HG02678 (cell line): ENCODE measurements around the gene SPAG16.

Source experiments
- ATAC-seq: cut with Tn5 transposase; IDR thresholded peaks from one replicate; pipeline ENCODE4 v1.9.1; 2021; ENCODE audit warnings: mild to moderate bottlenecking, moderate library complexity; ENCODE audit not compliant: unreplicated experiment

Gene SPAG16

DNA sequence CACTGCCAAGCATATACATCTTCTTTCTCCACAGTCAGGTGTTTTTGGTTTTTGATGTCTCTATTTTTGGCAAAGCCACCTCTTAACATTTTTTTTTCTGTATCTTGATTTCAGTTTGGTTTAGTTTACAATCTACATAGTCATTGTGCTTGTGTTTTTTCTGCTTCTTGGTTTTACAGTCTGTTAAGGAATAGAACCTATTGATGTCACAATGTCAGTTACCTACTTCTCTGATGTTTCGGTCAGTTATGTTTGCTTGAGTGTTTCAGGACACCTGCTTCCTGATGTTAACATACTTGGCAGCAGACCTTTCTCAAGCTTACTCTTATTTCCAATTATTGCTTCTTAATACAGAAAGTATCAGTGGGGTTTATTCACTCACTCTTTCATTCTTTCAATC, 253.3 kb downstream of the SPAG16 start:
- ATAC-seq: no peak

DNA sequence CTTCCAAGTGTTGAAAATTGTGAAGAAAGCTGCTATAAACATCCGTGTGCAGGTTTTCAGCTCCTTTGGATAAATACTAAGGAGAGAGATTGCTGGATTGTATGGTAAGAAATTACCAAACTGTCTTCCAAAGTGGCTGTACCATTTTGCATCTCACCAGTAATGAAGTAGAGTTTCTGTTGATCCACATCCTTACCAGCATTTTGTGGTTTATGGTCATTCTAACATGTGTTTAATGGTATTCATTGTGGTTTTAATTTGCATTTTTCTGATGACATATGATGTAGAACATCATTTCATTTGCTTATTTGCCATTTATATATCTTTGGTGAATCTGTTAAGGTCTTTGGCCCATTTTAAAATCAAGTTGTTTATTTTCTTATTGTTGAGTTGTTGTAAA, 260.7 kb downstream of the SPAG16 start:
- ATAC-seq: no peak

DNA sequence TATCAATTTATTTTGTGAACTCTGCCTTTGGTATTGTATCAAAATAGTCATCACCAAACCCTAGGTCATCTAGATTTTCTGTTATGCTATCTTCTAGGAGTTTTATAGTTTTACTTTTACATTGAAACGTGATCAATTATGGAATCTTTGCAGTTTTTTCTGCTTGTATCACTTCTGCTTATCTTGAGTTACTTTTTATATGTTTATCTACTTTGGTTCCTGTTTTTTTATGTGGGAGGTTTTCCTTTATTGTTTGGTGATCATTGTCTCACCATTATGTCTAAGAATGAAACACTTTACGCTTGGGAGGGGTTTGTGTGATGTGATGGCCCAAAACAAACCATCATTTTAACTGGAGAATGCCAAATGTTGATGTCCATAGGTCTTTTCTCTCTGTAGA, 261.2 kb downstream of the SPAG16 start:
- ATAC-seq: no peak

DNA sequence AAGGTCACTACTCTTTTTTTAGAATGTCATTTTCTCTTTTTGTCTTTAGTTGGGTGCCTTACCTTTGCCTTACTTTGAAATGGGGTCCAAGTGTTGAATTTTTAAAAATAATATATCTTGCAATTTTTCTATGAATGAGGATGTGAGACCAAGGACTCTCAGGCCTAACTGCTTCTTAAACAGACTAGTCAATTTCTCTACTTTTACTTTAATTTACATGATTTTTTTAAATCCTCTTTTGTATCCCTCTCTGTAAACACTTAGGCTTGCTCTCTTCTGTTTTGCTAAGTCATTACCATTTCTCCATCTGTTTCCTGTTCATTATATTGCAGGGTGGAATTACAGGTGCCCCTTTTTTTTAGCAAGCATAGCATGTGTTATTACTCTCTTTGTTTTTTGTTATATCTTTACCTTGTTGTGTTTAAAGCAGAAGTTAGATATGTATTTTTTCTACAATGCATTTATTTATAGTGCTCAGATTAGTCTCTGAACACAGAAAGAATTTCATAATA, 261.8 kb downstream of the SPAG16 start:
- ATAC-seq: no peak

DNA sequence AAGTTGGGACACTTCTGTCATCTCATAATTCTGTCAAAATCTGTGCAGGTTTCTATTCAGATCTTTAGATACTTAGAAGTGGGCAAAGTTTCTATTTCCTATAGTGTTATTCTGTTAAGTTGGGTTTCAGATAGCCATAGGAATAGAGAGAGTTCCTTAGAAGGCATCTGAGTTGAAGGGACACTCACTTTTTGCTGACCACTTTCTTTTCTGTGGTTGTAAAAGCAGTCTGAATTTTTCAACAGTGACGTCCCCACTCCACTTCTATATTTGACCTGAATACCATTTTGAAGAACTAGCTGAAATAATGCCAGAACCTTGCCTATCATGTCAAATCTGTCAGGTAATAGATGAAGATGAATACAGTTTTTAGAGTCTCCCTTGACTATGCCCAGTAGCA, 267.3 kb downstream of the SPAG16 start:
- no peak for ATAC-seq

DNA sequence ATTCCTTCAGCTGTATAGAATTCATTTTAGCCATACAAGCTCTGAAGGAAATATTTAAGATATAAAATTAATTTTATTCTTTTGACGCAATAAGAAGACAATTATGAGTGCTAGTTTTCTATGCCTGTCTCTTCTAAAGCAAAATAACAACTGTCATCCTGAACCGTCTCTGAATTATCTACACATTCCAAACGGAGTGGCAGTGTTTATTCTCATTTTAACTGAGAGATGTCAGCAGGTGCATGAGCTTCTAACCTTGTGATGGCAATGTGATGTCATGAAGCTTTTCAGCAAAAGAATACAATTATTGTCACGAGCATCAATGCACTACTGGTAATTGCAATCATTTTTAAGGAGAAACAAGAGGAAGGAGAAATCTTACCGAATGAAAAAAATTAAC, 274.8 kb downstream of the SPAG16 start:
- ATAC-seq: no peak

DNA sequence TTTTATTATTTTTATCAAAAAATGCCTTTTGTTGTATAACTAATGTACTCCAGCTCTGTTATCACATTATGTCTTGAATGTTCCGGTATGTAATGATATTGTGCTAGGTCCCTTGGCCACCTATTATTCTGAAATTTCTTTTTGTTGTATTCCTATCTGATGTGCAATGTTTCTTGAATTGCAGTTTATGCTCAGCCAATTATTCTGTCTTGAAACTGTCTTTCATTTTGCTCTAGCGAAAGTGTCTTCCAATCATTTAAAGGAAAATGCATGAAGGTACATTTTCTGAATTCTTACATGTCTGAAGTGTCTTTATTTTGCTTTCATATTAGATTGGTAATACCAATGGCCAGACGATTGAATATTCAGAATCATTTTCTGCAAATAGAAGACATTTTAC, 277.5 kb downstream of the SPAG16 start:
- ATAC-seq: no peak

DNA sequence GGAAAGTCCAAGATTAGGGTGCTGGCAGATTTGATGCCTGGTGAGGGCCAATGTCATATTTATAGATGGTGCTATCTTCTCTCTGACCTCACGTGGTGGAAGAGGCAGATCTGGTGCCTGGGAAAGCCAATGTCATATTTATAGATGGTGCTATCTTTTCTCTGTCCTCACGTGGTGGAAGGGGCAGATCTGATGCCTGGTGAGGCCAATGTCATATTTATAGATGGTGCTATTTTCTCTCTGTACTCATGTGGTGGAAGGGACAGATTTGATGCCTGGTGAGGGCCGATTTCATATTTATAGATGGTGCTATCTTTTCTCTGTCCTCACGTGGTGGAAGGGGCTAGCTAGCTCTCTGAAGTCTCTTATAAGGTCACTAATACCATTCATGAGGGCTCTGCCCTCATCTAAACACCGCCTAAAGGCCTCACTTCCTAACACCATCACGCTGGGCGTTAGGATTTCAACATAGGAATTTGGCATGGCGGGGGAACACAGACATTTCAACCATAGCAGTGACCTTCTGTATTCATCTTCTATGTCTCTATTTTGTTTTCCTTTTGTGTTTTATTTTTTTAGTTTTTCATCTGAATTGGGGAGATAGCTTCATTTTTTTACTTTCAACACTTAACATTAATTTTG, 278.4 kb downstream of the SPAG16 start:
- no peak for ATAC-seq

DNA sequence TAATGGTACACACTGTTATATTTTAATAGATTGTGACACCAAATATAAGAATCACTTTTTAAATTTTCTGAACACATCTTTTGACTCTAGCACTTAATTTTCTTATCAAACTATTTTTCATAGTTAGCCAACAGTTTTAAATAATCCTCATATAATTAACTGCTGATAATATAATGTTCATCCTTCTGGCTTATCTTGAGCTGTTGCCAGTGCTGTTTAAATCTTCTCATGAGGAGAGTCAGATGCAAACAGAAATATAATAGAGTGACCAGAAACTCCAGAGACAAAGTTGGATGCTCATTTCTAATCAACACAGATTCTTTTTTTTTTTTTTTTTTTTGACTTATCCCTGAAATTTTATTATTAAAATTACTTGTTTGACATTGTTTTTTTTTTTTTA, 282.6 kb downstream of the SPAG16 start:
- ATAC-seq: no peak

DNA sequence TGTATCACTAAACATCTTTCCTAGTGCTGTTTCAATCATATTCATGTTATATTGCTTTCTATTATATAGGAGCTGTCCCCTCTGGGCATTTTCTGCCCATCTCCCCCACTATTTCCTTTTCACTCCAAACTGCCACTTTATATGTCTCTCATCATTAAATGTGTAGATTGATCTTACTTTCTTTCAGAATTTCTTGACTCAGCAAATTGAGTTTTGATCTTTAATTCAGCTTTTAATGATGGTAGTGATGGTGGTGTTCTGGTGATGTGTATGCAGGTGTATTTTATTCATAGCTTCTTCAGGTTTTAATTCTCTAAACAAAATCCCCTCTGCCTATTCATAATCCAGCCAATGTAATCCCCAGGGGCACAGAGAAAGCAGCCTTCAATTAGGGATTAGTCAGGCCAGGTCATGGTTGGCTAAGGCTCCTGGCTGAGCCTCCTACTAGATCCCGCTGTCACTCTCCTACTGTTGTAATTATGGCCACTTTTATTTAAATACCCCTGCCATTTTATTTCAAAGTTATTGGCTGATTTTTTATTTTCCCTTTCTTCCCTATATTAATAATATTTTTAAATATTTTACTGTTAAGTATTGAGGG, 325.4 kb downstream of the SPAG16 start:
- ATAC-seq: no peak

DNA sequence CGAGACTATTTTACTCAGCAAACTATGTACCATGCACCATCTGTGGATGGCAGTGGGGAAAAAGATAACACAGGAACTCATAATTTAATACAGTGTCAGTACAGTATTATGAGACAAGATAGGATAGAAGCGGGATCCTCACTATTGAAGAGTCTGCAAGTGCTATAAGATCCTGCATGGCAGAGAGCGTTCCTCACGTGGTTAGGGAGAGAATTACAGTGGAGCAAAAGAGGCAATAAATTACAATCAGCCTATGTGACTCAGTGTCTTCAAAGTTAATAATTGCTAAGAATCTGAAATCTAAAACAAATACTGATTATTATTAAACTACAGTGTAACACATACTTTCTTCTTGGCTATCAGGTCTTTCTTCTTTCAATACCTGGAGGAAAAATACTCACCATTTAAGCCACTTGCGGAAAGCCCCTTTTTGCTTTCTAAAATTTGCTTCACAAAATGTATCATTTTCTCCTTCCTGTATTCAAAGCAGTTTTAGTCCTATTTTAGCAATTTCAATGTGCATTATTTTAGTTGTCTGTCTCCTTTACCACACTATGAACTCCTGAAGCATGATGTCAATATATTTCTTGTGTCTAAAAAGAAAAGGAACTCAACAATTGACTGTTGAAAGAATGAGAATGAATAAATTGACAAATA, 342.9 kb downstream of the SPAG16 start:
- ATAC-seq: no peak

DNA sequence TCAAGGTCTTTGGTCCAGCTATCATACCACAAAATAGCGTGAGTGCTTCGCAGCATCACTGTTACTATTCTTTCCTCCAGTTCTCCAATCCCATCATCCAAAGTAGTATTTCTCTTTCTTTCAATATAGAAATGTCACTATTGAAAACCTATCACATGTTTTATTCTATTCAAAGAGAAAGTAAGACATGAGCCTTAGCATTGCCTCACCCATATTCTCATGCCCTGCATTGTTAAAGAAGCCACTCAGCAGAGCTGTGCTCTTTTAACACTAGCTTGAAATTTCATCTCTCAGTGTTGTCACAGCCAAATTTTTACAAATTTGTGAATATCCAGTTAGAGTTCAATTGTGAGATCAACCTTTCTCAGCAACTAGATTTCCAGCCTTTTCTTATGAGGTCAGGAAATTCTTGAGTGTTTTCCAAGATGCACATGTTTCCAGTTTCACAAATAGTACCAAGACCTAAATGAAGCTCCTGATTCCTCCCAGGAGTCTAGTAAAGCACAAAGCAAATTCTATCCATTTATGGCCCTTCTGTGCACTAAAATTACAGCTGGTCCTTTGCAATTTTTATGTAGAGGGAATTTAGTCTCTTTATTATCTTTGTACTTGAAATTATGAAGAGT, 343.7 kb downstream of the SPAG16 start:
- no peak for ATAC-seq

DNA sequence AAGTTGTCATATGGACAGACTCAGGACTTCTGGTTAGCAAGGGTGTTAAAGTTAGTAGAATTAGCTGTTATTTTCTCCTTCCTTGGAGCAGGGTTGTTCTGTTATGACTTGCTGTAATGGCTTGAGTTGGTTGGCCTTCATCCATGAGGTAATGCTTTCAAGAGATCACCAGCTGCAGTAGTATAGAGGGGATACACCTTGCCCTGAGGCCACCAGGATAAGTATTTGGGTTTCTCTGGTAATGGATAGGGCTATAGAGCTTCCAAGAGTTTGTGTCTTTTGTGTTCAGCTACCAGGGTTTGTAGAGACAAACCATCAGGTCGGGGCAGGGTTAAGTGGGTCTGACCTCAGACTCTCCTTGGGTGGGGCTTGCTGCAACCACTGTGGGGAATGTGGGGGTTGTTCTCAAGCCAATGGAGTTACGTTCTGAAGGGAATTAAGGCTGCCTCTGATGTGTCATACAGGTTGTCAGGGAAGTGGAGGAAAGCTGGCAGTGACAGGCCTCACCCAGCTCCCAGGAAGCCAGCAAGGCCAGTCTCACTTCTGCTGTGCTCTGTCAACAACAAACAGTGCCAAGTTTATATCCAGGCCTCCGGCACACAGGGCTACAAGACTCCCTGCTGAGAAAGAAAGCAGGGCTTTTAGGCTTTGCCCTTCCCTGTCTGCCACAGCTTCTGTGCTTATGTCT, 356.6 kb downstream of the SPAG16 start:
- no peak for ATAC-seq

DNA sequence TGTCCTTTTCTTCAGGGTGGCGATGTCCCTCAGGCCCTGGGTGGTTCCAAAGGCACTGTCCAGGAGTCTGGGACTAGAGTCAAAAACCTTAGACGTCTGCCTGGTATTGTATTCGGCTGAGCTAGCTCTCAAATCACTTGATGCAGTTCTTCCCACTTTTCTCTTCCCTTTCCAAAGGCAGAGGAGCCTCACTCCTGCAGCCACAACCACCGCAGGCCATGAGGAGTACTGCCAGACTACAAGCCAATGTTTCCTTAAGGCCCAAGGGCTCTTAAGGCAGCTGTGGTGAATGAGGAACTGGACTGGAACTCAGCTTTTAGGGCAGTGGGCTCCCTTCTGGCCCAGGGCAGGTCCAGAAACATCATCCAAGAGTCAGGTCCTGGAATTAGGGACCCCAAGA, 360.7 kb downstream of the SPAG16 start:
- ATAC-seq: no peak

DNA sequence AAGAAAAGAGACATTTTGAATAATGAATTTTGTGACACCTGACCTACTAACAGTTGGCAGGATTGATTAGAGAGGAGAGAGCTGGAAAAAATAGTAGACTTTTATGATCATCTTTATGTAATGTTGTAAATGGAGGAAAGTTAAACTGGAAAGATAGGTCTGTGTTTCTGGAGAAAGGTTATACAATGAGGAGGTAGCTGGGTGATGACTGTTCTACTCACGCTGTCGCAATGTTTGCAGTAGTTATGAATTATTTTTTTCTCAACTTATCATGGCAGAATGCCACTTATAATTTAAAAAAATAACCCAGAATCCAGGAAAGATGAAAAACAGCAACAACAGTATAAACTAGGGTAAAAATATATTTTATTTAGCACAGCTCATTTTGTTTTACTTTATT, 364.9 kb downstream of the SPAG16 start:
- no peak for ATAC-seq

DNA sequence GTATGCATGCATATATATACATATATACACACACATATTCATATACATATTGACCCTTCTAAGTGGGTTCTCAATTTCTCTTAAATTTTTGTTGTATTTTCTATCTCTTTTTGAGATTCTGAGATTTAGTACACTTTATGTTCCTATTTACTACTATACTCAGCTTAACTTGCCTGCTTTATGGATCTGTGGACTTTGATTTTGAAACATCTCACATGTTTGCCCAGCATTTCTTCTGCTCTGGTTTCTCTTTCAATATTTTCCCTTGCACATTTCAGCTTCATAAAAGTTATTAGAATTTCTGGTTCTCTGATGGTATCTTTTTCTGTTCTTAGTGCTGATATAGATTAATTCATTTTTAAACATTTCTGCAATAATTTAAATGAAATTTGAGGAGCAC, 380.6 kb downstream of the SPAG16 start:
- ATAC-seq: no peak

DNA sequence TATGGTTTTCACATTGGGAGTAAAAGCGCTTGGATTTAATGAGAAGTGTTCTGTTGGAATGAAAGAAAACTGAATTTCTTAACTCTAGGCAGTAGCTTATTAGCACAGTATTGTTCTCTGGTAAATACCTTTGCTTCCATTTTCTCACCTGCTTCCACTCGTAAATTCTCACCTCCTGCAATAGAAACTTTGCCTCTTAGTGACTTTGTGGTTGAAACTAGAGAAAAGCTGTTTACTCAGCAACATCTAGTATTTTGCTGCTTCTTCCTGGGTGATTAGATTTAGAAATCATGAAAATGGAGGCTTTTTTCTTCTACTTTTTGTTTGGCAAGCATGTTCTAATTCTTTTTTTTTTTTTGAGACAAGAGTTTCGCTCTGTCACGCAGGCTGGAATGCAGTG, 385.4 kb downstream of the SPAG16 start:
- no peak for ATAC-seq

DNA sequence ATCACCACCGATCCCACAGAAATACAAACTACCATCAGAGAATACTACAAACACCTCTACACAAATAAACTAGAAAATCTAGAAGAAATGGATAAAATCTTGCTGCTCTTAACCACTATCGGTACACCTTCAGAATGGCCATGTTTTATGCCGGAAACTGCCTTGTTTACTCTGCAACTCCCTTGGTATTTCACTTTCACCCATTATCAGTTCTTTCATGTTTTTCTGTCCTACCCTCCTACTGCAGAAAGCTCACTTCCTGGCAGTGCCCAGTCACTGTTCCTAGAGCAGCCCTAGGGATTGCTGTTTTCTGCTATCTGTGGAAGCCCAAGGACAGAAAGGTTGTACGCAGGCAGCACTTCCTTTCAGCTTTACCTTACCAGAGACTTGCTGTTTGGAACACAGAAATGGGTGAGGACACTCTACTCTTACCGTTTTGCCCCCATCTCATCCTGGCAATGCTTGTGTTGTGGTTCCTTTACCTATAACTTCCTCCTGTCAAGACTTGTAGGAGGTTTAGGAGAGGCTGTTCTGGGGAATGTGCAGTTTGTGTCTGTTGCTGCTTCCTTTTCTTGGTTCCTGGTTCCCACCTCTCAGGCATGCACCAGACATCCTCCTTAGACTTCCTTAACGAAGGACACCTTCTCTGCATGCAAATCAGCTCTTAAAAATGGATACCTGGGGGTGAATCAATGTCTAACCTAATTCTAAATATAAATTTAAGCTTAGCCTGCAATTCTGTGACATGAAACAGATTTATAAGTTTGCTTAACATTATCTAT, 394.4 kb downstream of the SPAG16 start:
- no peak for ATAC-seq

DNA sequence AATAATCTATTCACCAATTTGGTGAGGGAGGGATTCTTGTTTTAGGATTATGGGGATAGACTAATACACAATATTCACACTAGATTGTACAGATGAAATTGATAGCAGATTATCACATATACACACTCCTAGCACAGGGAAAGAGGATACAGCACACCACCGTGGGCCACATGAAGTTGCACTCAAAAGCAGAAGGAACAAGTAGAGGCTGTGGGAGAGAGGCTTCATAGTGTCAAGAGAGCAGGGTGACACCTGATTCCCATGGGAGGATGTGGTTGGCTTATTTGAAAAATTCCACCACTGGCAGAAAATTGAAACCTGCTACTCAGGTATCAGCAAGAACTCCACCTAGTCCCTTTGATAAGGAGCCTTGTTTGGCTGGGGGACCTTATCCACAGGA, 395.6 kb downstream of the SPAG16 start:
- ATAC-seq: no peak

DNA sequence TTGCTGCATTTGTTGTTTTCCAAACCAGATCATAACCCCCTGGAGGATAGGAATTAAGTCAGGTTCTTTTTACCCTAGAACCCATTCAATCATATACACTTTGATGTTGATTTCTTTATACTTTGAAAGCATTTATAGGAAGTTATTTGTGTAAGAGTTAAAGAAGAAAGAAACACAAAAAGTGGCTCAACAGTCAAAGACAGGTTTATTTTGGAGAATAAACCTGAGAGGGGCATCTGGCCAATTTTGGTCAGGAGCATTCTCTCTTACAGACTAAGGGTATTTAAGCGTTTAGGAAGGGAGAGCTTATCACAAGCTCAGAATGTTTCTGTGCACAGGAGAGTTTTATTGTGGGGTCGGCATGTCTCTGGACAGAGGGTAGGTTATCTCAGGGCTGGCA, 398.0 kb downstream of the SPAG16 start:
- ATAC-seq: no peak

DNA sequence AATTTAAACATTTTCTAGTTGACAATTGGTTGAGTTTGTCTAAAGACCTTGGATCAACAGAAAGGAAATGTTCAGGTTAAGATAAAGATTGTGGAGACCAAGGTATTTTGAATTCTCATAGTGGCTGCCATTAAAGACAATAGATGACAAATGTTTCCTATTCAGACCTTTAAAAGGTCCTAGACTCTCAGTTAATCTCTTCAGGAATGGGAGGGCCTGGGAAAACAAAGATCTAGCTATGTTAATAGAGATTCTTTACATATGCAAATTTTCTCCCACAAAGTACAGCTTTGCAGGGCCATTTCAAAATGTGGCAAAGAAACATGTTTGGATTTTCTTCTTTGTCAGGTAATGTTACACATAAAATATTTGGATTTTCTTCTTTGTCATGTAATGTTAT, 403.9 kb downstream of the SPAG16 start:
- ATAC-seq: no peak
